Measurements from ENCODE around the gene CAMKMT.

- TF ChIP-seq EZH2 (IDR thresholded peaks at IDR 0.05; ENCODE audit: low read length, unreplicated experiment), result no peak
- no peak for TF ChIP-seq EZH2phosphoT487 (IDR thresholded peaks at IDR 0.05; ENCODE audit: borderline replicate concordance, low read length)
Observed at GRCh38 chr2:44801841-44802776, 440.4 kb downstream of the CAMKMT start.

Measured in PC-3 (cell line).